ENCODE results near the gene SCN7A. TPM values are rescaled to one million over a fixed set of nuclear protein-coding genes. Genes with fewer than 3 reads are reported as not detected.
A peak's percentile ranks its signal among the peaks of the same experiment; 100 is the strongest.

Gene SCN7A
- total and polyA plus RNA-seq, 2 of the 4 experiments (the other 2 are of a cell fraction): 0.39 to 0.90 TPM

- H3K4ac ChIP-seq (ENCODE audit: low read depth, low read length): no peak overlapping the region
- 0 out of 2 replicates have a peak overlapping the region, but pooled peaks have one; percentile 21 for H4K91ac ChIP-seq (ENCODE audit: insufficient read depth, low read depth, low read length)
- H2AK9ac ChIP-seq (replicated peaks; ENCODE audit: low read depth, low read length, poor library complexity): no peak overlapping the region
- H3K56ac ChIP-seq (ENCODE audit: extremely low read depth, insufficient read depth, low read length): no peak overlapping the region
- no peak for ATAC-seq (ENCODE audit: low read depth)
- no peak overlapping the region for H3K23ac ChIP-seq (ENCODE audit: low read depth, low read length)
- intact Hi-C loops (cut with micrococcal nuclease) (no loop called here), in situ Hi-C loops (cut with MboI; ENCODE audit: low sequenced_read_pairs) (no loop called here), dilution Hi-C loops (cut with HindIII; ENCODE audit: low sequenced_read_pairs, unreplicated experiment) (no loop called here)
- no peak overlapping the region for H3K18ac ChIP-seq (ENCODE audit: low read depth, low read length)
- H3K4me2 ChIP-seq (ENCODE audit: low read depth, low read length): no peak overlapping the region
- H4K20me1 ChIP-seq (ENCODE audit: insufficient read depth, low read length): no peaks in the 10 kb centered on the region
- H2BK5ac ChIP-seq (ENCODE audit: low read depth, low read length, poor library complexity, severe bottlenecking): no peak overlapping the region
- WGBS, 2 experiments (ENCODE audit: extremely low coverage in 2 of 2, insufficient read length in 1 of 2): no CpG with 5 or more reads among the region's 6 CpGs
- no peak overlapping the region for H3K4me3 ChIP-seq (ENCODE audit: insufficient read depth, low read depth, low read length)
- no peaks in the 10 kb centered on the region for H3K9me3 ChIP-seq (ENCODE audit: control insufficient read depth, insufficient read depth, low read length)
- H3K14ac ChIP-seq (replicated peaks; ENCODE audit: low read depth, low read length): no peak overlapping the region
- H3K79me1 ChIP-seq (ENCODE audit: low read depth in 1 of 2, low read length in 2 of 2): peaks cover 7 to 34% of the 10 kb centered on the region in 2 experiments
- H2BK20ac ChIP-seq (ENCODE audit: low read depth, low read length): no peak overlapping the region
- H4K8ac ChIP-seq (ENCODE audit: low read depth in 2 of 2, low read length in 2 of 2): peak overlapping the region in 1 of 2 experiments; percentile 23; a peak in 1 of 4 replicates
- H2BK120ac ChIP-seq (ENCODE audit: low read depth, low read length): no peak overlapping the region
- ChIA-PET POLR2A (ENCODE audit: unreplicated experiment) (no interaction called here), CTCF (no interaction called here)
- no peaks in the 10 kb centered on the region for H3K27me3 ChIP-seq (ENCODE audit: control insufficient read depth, insufficient read depth, low read length)
- H2BK15ac ChIP-seq (ENCODE audit: low read depth, low read length): no peak overlapping the region; the same call in 2 of the 3 replicates
- no peak overlapping the region for H2AK5ac ChIP-seq (ENCODE audit: low read depth, low read length)
- no TSS peak for BruUV-seq (replicated peaks)
- H4K5ac ChIP-seq (ENCODE audit: low read depth, low read length): peak overlapping the region; percentile 35; the same call in 1 of the 2 replicates
- no peak for TF ChIP-seq USF2 (IDR thresholded peaks at IDR 0.05; ENCODE audit: low read depth, low read length)
- TF ChIP-seq MAFK (IDR thresholded peaks at IDR 0.05; ENCODE audit: low read depth, low read length): no peak
- TF ChIP-seq ELK1 (IDR thresholded peaks at IDR 0.05; ENCODE audit: borderline replicate concordance, low read depth, low read length): no peak
- no peak for TF ChIP-seq RCOR1 (IDR thresholded peaks at IDR 0.05; ENCODE audit: insufficient replicate concordance, low read length)
- no peak for TF ChIP-seq CHD1 (IDR thresholded peaks at IDR 0.05; ENCODE audit: low read depth, low read length)
- no peak for TF ChIP-seq RAD21 (IDR thresholded peaks at IDR 0.05; ENCODE audit: low read length)
- no peak for TF ChIP-seq CTCF (conservative IDR thresholded peaks at IDR 0.05; ENCODE audit: low read depth, low read length)
- TF ChIP-seq SMC3 (IDR thresholded peaks at IDR 0.05; ENCODE audit: low read depth, low read length): no peak
- no peak for TF ChIP-seq NFE2L2 (IDR thresholded peaks at IDR 0.05; ENCODE audit: low read depth, low read length)
- TF ChIP-seq RFX5 (IDR thresholded peaks at IDR 0.05; ENCODE audit: low read depth, low read length): no peak
- no peak for TF ChIP-seq FOS (IDR thresholded peaks at IDR 0.05; ENCODE audit: low read depth, low read length)
- TF ChIP-seq CEBPB (IDR thresholded peaks at IDR 0.05; ENCODE audit: low read depth, low read length): no peak
- no peak for TF ChIP-seq POLR2A (IDR thresholded peaks at IDR 0.05; ENCODE audit: low read depth, low read length)
- DNase-seq: no peak
- H3K4me1 ChIP-seq (ENCODE audit: control insufficient read depth, insufficient read depth, low read length): peaks cover 2% of the 10 kb centered on the region; the same call in 1 of the 2 replicates
- H2AFZ ChIP-seq (replicated peaks; ENCODE audit: low read length, poor library complexity): no peak overlapping the region
- no peaks in the 10 kb centered on the region for H3K36me3 ChIP-seq (ENCODE audit: control insufficient read depth, insufficient read depth, low read length)
- H3K9me1 ChIP-seq (ENCODE audit: insufficient read depth, low read length): no peaks in the 10 kb centered on the region
- H3K27ac ChIP-seq (ENCODE audit: insufficient read depth, low read length): no peak overlapping the region; the same call in 1 of the 2 replicates
- no peak overlapping the region for H3K9ac ChIP-seq (ENCODE audit: low read depth, low read length)
Observed at GRCh38 chr2:166365803-166366420, 128.1 kb downstream of the SCN7A start.
